Coronary artery (tissue), 2 donors: Measurements from ENCODE around the gene ZNF738.
"Not testable (repeated sequence)": the region's sequence is repeated elsewhere in the genome, so short reads cannot be mapped to it uniquely, and the experiment has no call there.

Experiments
- DNase-seq: peaks from one replicate; pipeline ENCODE4 v3.0.0-alpha.2; 2017; ENCODE audit warnings: low spot score
- H3K27ac ChIP-seq, 2 donors: fragments of 200-600 bp; sonication (generic); one replicate each; pipeline ENCODE4 v1.5.1; 2016 to 2019
- H3K4me3 ChIP-seq: fragments of 200-600 bp; sonication (generic); 2 replicates; pipeline ENCODE4 v1.5.1; 2016; ENCODE audit warnings: mild to moderate bottlenecking, moderate library complexity
- CTCF ChIP-seq: fragments of 200-600 bp; sonication (generic); IDR thresholded peaks from one replicate; pipeline ENCODE4 v1.5.1; 2019; ENCODE audit warnings: antibody characterized with exemption

The ZNF738 gene

GRCh38 chr19:21358768-21359451 lies at the start of gene ZNF738:
Gene ZNF738 (plus strand): TSS chr19:21359000. CDS start chr19:21359141, 141 bp downstream.
- Histone ChIP-seq H3K27ac (peak within 1 kb of the TSS; percentile 35 to 85), H3K4me3 (peak within 1 kb of the TSS; percentile 82)
- TF ChIP-seq CTCF, result no peak
- peak; percentile 94 for DNase-seq

- not testable (repeated sequence) for H3K4me3 ChIP-seq, H3K27ac ChIP-seq
These were observed 46.0 kb upstream of the ZNF738 start for GRCh38 chr19:21312807-21313206.

GRCh38 chr19:21314676-21315075 lies 44.1 kb upstream of the ZNF738 start:
- TF ChIP-seq CTCF, result no peak
- Histone ChIP-seq H3K27ac (peak overlapping the region in 1 of 2 donors; percentile 29), H3K4me3 (no peak overlapping the region)
- no peak for DNase-seq

More at GRCh38 chr19:21312807-21313206, 46.0 kb upstream of the ZNF738 start:
- not testable (repeated sequence) for DNase-seq

- no peak overlapping the region for H3K4me3 ChIP-seq
- no peak for TF ChIP-seq CTCF
- DNase-seq, result no peak
- H3K27ac ChIP-seq, result no peak overlapping the region
These were observed 41.0 kb upstream of the ZNF738 start for GRCh38 chr19:21317821-21318220.

GRCh38 chr19:21321134-21321533 lies 37.7 kb upstream of the ZNF738 start:
- Histone ChIP-seq H3K27ac (no peak overlapping the region), H3K4me3 (no peak overlapping the region)
- no peak for TF ChIP-seq CTCF
- DNase-seq, result no peak

GRCh38 chr19:21321996-21322395 lies 36.8 kb upstream of the ZNF738 start:
- peak overlapping the region in 1 of 2 donors; percentile 67 for H3K27ac ChIP-seq
- no peak for TF ChIP-seq CTCF
- DNase-seq, result no peak
- H3K4me3 ChIP-seq, result no peak overlapping the region

GRCh38 chr19:21322528-21322927 lies 36.3 kb upstream of the ZNF738 start:
- DNase-seq, result no peak
- Histone ChIP-seq H3K4me3 (no peak overlapping the region), H3K27ac (peak overlapping the region in 1 of 2 donors; percentile 67)
- TF ChIP-seq CTCF, result no peak
